K562 (cell line): ENCODE measurements around the gene ANKRD10. TPM values are rescaled to one million over a fixed set of nuclear protein-coding genes. Genes with fewer than 3 reads are reported as not detected.

ENCODE experiments used
- ATAC-seq: fragments of 200-7000 bp; cut with Tn5 transposase; 3 replicates; pipeline ENCODE4 v1.9.1; 2020; ENCODE audit warnings: moderate library complexity
- BruUV-seq: library from RNA; stranded (reverse); fragments of 400-500 nt; replicated peaks from 2 replicates; lab custom pipeline; 2021; lab: Mats Ljungman, UMichigan
- CTCF ChIA-PET: fragments of 300-600 bp; formaldehyde crosslinking; extraction: SDS; loops from one replicate; lab custom pipeline; 2021; ENCODE audit warnings: low intra/inter-chr PET ratio; lab: Yijun Ruan, JAX
- POLR2A ChIA-PET: fragments of 300-600, 350-650 bp; sonication (Branson Sonifier 250); formaldehyde crosslinking; extraction: SDS; loops from one replicate; lab custom pipeline; 2021; ENCODE audit warnings: antibody characterized with exemption, inconsistent platforms; lab: Yijun Ruan, JAX
- DNase-seq, 4 experiments: peaks; one replicate each; pipeline versions ENCODE4 v3.0.0 to v3.0.0-alpha.2; 2011 to 2018; ENCODE audit warnings: low spot score in 3 of 4, mixed read lengths in 3 of 4; ENCODE audit errors: extremely low read depth in 1 of 4
- FAIRE-seq: peaks from 2 replicates; lab custom pipeline; 2011; peaks lifted over from hg19 to GRCh38; lab: Jason Lieb, UNC
- H2AFZ ChIP-seq: 2 replicates; pipeline ENCODE4 v1.6.0; 2011; ENCODE audit warnings: low read depth, low read length, control low read depth, inconsistent platforms
- H3K27ac ChIP-seq: fragments of 200-600 bp; 3 replicates; pipeline ENCODE4 v1.8.0; 2011; ENCODE audit warnings: low read depth, mild to moderate bottlenecking, control low read depth, inconsistent platforms, low read length, moderate library complexity, mixed read lengths; ENCODE audit errors: extremely low read depth
- H3K27me3 ChIP-seq, 2 experiments: fragments of 300-600 bp in 1 of 2; 2 replicates in 1 of 2; 3 replicates in 1 of 2; pipeline versions ENCODE4 v1.6.0 to v1.8.0; 2011; ENCODE audit warnings: inconsistent platforms in 2 of 2, low read length in 2 of 2, mild to moderate bottlenecking in 1 of 2, mixed read lengths in 1 of 2, moderate library complexity in 1 of 2; ENCODE audit not compliant: control insufficient read depth in 2 of 2, insufficient read depth in 2 of 2
- H3K36me3 ChIP-seq: fragments of 300-600 bp; 3 replicates; pipeline ENCODE4 v1.8.0; 2011; ENCODE audit warnings: mild to moderate bottlenecking, low read length, inconsistent platforms; ENCODE audit not compliant: control insufficient read depth, insufficient read depth
- H3K4me1 ChIP-seq, 2 experiments: fragments of 200-600 bp in 1 of 2; replicated peaks in 1 of 2; 2 replicates in 1 of 2; 3 replicates in 1 of 2; pipeline versions ENCODE4 v1.5.1 to v1.8.0; 2011; ENCODE audit warnings: inconsistent platforms in 2 of 2, low read length in 2 of 2, mild to moderate bottlenecking in 1 of 2, mixed read lengths in 1 of 2, moderate library complexity in 1 of 2; ENCODE audit not compliant: control insufficient read depth in 2 of 2, insufficient read depth in 2 of 2
- H3K4me2 ChIP-seq: 2 replicates; pipeline ENCODE4 v1.6.1; 2011; ENCODE audit warnings: low read length, control low read depth, inconsistent platforms, mixed read lengths; ENCODE audit not compliant: insufficient read depth
- H3K4me3 ChIP-seq: fragments of 200-600 bp; sonication (generic), shearing (Covaris generic); 2 replicates; pipeline ENCODE4 v1.5.1; 2016; ENCODE audit warnings: control low read depth, inconsistent platforms
- H3K79me2 ChIP-seq: fragments of 200-600 bp; 3 replicates; pipeline ENCODE4 v1.8.0; 2011; ENCODE audit warnings: low read length, inconsistent platforms; ENCODE audit not compliant: control insufficient read depth, insufficient read depth
- H3K9ac ChIP-seq, 2 experiments: 2 replicates each; pipeline versions ENCODE4 v1.6.0 to v1.6.1; 2011; ENCODE audit warnings: low read depth in 2 of 2, low read length in 2 of 2, control low read depth in 1 of 2, inconsistent platforms in 1 of 2, mild to moderate bottlenecking in 1 of 2, mixed read lengths in 1 of 2; ENCODE audit not compliant: insufficient read depth in 1 of 2
- H3K9me1 ChIP-seq: one replicate; pipeline ENCODE4 v1.6.0; 2011; ENCODE audit warnings: inconsistent platforms, mild to moderate bottlenecking, low read length, moderate library complexity; ENCODE audit not compliant: control insufficient read depth, insufficient read depth
- H3K9me3 ChIP-seq: replicated peaks from 2 replicates; pipeline ENCODE4 v1.5.1; 2011; ENCODE audit warnings: low read depth, low read length, inconsistent platforms; ENCODE audit not compliant: control insufficient read depth, insufficient read depth
- H4K20me1 ChIP-seq: replicated peaks from 2 replicates; pipeline ENCODE4 v1.6.1; 2011; ENCODE audit warnings: low read length, inconsistent platforms, mixed read lengths; ENCODE audit not compliant: control insufficient read depth, insufficient read depth
- ZNF224 ChIP-seq: sonication (generic); formaldehyde crosslinking; IDR thresholded peaks from 2 replicates; pipeline ENCODE4 v1.8.0; 2022; ENCODE audit warnings: mild to moderate bottlenecking, missing genetic modification reagents
- WGBS: fragments of 100-300 bp; shearing (Covaris generic); methylation state at CpG from one replicate; pipeline ENCODE4 v1.1.6; 2016; ENCODE audit warnings: low coverage, mixed read lengths; ENCODE audit not compliant: insufficient coverage; ENCODE audit errors: missing lambda C conversion rate; 5-methylcytosine and 5-hydroxymethylcytosine counted together
- in situ Hi-C: fragments of 300-500 bp; cut with MboI; formaldehyde crosslinking; loops from 4 replicates; pipeline ENCODE4 v1.15.0; 2018; ENCODE audit warnings: inconsistent platforms, mixed read lengths
- intact Hi-C: fragments of 100-400 bp; cut with micrococcal nuclease; formaldehyde crosslinking; loops from 2 replicates; pipeline ENCODE4 v1.14.2; 2022
- polyA plus RNA-seq, 8 experiments: library from polyadenylated mRNA; depleted of rRNA in 4 of 8; stranded (reverse) in 5 of 8; unstranded in 3 of 8; fragments of >200 nt; fragmentation: Nextera tagmentation in 2 of 8; fragmentation: Illumina TruSeq in 1 of 8; extraction: Ambion mirVana in 2 of 8; extraction: Trizol in 1 of 8; gene quantifications; 2 replicates each; pipeline versions ENCODE4 v1.2.1 to v1.2.3, GENCODE V29; 2011 to 2014; ENCODE audit warnings: inconsistent platforms in 1 of 8, missing spikeins in 1 of 8
- total RNA-seq, 7 experiments: library from RNA; depleted of rRNA in 6 of 7; stranded (reverse); fragments of >200 nt in 6 of 7; fragmentation: Illumina TruSeq in 2 of 7; extraction: Trizol in 2 of 7; gene quantifications; 2 replicates each; pipeline versions ENCODE4 v1.2.1 to v1.2.3, GENCODE V29; 2011 to 2021; ENCODE audit warnings: low replicate concordance in 1 of 7
- TF ChIP-seq, protein P1 (sequence below), 3 experiments: fragments of 200-800 bp in 1 of 3; sonication (Bioruptor generic) in 1 of 3; sonication (generic) in 1 of 3; formaldehyde crosslinking in 1 of 3; IDR thresholded peaks; 2 replicates each; pipeline versions ENCODE4 v1.6.1 to v1.8.0; 2016 to 2022; ENCODE audit warnings: mild to moderate bottlenecking in 2 of 3, missing compliant biosample characterization in 2 of 3, missing genetic modification characterization in 2 of 3, missing genetic modification reagents in 1 of 3
- TF ChIP-seq, protein P2 (sequence below): fragments of 450-650 bp; IDR thresholded peaks from 2 replicates; pipeline ENCODE4 v1.6.1; 2016; ENCODE audit warnings: mild to moderate bottlenecking, moderate library complexity
- TF ChIP-seq, protein P3 (sequence below): sonication (generic); formaldehyde crosslinking; IDR thresholded peaks from 2 replicates; pipeline ENCODE4 v1.8.1; 2023; ENCODE audit warnings: mild to moderate bottlenecking, missing genetic modification reagents

Gene ANKRD10
- total and polyA plus RNA-seq, 9 of the 15 experiments (the other 6 are each of a cell fraction or from before 2014, with no cell fraction given), result 21.7 to 183 (median 45.0) TPM

DNA sequence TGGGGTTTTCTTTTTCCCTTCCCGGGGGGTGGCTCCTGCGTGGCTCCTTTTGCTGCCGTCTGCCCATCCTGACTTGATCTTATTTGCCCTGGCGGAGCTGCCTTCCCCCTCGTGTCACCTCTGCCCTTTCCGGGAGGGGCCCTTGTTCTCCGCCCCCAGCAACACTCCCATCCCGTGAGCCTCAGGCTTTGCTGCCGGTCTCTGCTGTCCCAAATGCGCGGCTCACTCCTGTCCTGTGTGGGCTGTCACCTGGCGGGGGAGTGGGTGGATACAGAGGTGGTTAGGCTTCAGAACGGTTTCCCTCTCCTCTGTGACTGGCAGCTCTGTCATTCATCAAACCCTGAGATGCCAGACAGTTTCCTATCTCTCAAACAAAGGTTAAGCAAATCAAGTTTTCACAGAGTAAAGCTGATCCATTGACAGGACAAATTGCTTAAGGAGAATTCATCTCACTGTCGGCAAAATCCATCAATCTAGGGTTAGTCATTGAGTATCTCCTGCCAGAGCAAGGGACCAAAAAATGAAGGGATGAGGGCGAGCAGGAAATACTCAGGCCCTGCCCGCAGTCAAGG lies 84.0 kb downstream of the ANKRD10 start:
- no peak overlapping the region for H2AFZ ChIP-seq
- H3K9ac ChIP-seq, result no peak overlapping the region; a peak in 1 of 4 replicates
- H3K36me3 ChIP-seq, result no peaks in the 10 kb centered on the region
- ATAC-seq (no peak), FAIRE-seq (no peak), DNase-seq (no peak)
- H3K27ac ChIP-seq, result no peak overlapping the region
- no peak overlapping the region for H3K4me2 ChIP-seq
- ChIA-PET CTCF (interaction anchor here (0.6 kb wide), 1 partner anchor 192 kb away, joined by 3 read pairs; no protein-coding TSS in a partner anchor), POLR2A (no interaction called here)
- H4K20me1 ChIP-seq, result no peaks in the 10 kb centered on the region
- in situ Hi-C loops, result loop anchor here (10.0 kb wide), 1 partner anchor 94 kb away; no protein-coding TSS in a partner anchor
- H3K9me1 ChIP-seq, result no peaks in the 10 kb centered on the region
- peaks cover 10 to 39% of the 10 kb centered on the region in 2 experiments; a peak in 4 of 5 replicates for H3K27me3 ChIP-seq
- no peak overlapping the region for H3K4me3 ChIP-seq
- no peaks in the 10 kb centered on the region; the same call in 1 of the 2 replicates for H3K9me3 ChIP-seq
- H3K4me1 ChIP-seq, result no peaks in the 10 kb centered on the region; a peak in 1 of 5 replicates
- no peaks in the 10 kb centered on the region for H3K79me2 ChIP-seq
- intact Hi-C loops, result loop anchor here (10.0 kb wide), 1 partner anchor 224 kb away; no protein-coding TSS in a partner anchor
- no TSS peak for BruUV-seq
- WGBS, result 6% methylated on average over 12 of the region's 16 CpGs
- TF ChIP-seq, protein P1, sequence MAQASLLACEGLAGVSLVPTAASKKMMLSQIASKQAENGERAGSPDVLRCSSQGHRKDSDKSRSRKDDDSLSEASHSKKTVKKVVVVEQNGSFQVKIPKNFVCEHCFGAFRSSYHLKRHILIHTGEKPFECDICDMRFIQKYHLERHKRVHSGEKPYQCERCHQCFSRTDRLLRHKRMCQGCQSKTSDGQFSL (CRISPR knock-in tag; IDR thresholded peaks at IDR 0.05), result no peak
- TF ChIP-seq, protein P1 (tag; IDR thresholded peaks at IDR 0.05), result no peak
- no peak for TF ChIP-seq ZNF224
- TF ChIP-seq, protein P2, sequence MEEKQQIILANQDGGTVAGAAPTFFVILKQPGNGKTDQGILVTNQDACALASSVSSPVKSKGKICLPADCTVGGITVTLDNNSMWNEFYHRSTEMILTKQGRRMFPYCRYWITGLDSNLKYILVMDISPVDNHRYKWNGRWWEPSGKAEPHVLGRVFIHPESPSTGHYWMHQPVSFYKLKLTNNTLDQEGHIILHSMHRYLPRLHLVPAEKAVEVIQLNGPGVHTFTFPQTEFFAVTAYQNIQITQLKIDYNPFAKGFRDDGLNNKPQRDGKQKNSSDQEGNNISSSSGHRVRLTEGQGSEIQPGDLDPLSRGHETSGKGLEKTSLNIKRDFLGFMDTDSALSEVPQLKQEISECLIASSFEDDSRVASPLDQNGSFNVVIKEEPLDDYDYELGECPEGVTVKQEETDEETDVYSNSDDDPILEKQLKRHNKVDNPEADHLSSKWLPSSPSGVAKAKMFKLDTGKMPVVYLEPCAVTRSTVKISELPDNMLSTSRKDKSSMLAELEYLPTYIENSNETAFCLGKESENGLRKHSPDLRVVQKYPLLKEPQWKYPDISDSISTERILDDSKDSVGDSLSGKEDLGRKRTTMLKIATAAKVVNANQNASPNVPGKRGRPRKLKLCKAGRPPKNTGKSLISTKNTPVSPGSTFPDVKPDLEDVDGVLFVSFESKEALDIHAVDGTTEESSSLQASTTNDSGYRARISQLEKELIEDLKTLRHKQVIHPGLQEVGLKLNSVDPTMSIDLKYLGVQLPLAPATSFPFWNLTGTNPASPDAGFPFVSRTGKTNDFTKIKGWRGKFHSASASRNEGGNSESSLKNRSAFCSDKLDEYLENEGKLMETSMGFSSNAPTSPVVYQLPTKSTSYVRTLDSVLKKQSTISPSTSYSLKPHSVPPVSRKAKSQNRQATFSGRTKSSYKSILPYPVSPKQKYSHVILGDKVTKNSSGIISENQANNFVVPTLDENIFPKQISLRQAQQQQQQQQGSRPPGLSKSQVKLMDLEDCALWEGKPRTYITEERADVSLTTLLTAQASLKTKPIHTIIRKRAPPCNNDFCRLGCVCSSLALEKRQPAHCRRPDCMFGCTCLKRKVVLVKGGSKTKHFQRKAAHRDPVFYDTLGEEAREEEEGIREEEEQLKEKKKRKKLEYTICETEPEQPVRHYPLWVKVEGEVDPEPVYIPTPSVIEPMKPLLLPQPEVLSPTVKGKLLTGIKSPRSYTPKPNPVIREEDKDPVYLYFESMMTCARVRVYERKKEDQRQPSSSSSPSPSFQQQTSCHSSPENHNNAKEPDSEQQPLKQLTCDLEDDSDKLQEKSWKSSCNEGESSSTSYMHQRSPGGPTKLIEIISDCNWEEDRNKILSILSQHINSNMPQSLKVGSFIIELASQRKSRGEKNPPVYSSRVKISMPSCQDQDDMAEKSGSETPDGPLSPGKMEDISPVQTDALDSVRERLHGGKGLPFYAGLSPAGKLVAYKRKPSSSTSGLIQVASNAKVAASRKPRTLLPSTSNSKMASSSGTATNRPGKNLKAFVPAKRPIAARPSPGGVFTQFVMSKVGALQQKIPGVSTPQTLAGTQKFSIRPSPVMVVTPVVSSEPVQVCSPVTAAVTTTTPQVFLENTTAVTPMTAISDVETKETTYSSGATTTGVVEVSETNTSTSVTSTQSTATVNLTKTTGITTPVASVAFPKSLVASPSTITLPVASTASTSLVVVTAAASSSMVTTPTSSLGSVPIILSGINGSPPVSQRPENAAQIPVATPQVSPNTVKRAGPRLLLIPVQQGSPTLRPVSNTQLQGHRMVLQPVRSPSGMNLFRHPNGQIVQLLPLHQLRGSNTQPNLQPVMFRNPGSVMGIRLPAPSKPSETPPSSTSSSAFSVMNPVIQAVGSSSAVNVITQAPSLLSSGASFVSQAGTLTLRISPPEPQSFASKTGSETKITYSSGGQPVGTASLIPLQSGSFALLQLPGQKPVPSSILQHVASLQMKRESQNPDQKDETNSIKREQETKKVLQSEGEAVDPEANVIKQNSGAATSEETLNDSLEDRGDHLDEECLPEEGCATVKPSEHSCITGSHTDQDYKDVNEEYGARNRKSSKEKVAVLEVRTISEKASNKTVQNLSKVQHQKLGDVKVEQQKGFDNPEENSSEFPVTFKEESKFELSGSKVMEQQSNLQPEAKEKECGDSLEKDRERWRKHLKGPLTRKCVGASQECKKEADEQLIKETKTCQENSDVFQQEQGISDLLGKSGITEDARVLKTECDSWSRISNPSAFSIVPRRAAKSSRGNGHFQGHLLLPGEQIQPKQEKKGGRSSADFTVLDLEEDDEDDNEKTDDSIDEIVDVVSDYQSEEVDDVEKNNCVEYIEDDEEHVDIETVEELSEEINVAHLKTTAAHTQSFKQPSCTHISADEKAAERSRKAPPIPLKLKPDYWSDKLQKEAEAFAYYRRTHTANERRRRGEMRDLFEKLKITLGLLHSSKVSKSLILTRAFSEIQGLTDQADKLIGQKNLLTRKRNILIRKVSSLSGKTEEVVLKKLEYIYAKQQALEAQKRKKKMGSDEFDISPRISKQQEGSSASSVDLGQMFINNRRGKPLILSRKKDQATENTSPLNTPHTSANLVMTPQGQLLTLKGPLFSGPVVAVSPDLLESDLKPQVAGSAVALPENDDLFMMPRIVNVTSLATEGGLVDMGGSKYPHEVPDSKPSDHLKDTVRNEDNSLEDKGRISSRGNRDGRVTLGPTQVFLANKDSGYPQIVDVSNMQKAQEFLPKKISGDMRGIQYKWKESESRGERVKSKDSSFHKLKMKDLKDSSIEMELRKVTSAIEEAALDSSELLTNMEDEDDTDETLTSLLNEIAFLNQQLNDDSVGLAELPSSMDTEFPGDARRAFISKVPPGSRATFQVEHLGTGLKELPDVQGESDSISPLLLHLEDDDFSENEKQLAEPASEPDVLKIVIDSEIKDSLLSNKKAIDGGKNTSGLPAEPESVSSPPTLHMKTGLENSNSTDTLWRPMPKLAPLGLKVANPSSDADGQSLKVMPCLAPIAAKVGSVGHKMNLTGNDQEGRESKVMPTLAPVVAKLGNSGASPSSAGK, result no peak
- TF ChIP-seq, protein P3, sequence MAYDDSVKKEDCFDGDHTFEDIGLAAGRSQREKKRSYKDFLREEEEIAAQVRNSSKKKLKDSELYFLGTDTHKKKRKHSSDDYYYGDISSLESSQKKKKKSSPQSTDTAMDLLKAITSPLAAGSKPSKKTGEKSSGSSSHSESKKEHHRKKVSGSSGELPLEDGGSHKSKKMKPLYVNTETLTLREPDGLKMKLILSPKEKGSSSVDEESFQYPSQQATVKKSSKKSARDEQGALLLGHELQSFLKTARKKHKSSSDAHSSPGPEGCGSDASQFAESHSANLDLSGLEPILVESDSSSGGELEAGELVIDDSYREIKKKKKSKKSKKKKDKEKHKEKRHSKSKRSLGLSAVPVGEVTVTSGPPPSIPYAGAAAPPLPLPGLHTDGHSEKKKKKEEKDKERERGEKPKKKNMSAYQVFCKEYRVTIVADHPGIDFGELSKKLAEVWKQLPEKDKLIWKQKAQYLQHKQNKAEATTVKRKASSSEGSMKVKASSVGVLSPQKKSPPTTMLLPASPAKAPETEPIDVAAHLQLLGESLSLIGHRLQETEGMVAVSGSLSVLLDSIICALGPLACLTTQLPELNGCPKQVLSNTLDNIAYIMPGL (CRISPR knock-in tag), result no peak
